NCI-H1092 treated with DMSO at 0.1 percent for 48 hours (cell line): ENCODE results near the gene ABCC2.
"Not testable (repeated sequence)": the region's sequence is repeated elsewhere in the genome, so short reads cannot be mapped to it uniquely, and the experiment has no call there.

Experiments
- DNase-seq: peaks from one replicate; lab custom pipeline; 2025; lab: John Stamatoyannopoulos, UW

ABCC2 gene

DNA sequence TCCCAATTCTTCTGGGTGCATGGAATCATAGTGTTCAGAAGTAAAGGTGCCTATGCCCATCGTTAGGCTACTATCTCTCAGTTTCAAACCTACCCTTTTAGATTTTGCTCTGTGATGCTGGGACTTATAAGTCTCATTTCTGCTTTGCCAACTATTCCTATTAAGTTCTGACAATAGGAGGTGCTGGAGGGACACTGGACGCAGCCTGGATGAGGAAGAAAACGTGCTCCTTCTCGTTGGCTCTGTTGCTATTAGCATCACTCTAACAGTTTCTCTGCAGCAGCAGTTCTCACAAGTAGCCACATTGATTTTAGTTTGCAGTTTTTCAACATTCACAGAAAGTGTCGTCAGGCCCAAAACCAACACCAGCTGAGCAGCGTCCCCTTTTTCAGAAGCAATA lies 72.4 kb downstream of the ABCC2 start:
- DNase-seq, result peak; percentile 8

DNA sequence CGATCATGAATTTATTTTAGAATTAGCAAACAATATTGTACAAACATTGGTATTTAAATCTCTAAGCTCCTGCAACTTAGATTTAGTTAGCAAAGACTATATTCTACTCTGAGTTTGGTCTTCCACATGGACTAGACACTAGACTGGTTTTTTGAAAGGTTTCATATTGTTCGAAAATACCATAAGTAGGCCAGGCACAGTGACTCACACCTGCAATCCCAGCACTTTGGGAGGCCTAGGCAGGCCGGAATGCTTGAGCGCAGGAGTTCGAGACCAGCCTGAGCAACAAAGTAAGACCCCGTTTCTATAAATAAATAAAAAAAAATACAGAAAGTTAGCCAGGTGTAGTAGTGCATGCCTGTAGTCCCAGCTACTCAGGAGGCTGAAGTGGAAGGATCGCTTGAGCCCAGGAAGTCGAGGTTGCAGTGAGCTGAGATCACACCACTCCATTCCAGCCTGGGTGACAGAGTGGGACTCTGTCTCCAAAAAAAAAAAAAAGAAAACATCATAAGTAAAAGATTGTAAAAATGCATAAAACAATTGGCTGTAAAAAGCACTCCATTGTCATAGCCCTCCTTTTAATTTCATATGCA lies 73.1 kb downstream of the ABCC2 start:
- no peak for DNase-seq

DNA sequence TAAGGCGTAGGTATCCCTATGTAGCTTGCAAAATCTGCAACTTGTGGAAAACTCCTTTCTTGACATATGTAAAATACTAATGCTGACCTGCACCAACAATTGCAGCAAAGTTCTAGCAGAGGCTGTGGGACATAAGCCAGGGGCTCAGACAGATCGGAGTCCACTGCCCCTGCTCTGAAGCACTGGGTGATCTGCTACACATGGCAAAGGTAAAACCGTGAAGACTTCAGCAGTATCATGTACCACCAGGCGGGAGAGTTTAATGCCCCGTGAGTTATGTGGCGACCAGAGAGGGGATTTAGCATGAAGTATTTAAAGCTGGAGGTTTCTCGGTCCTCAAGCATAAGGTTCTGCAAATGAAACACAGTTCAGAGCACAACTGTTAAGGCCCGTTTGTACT lies 76.4 kb downstream of the ABCC2 start:
- DNase-seq, result no peak

DNA sequence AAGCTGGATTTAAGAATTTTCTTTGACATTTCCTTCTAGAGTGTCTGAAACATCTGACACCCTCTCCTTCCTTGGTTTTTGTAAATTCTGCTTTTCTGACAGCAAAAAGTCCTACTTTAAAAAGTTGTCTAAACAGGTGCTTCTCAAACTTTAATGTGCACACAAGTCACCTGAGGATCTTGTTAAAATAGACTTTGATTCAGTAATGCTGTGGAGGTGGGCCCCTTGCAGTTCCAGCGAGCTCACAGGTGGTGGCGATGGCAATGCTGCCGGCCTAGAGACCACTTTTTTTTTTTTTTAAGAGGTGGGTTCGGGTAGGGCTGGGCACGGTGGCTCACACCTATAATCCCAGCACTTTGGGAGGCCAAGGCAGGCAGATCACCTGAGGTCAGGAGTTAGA lies 77.1 kb downstream of the ABCC2 start:
- DNase-seq, result peak; percentile 9

DNA sequence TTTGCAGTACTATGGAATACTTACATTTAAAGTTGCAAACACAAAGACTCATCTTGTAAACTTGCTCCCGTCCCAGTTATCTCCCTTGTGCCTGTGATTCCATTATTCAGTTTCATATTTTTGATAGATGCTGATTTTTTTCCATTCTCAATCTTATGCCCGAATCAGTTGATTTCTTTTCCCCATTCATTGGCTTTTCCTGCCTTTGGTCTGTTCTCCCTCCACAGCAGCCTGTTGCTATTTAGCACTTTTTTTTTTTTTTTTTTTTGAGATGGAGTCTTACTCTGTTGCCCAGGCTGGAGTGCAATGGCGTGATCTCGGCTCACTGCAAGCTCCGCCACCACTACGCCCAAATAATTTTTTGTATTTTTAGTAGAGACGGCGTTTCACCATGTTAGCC lies 78.0 kb downstream of the ABCC2 start:
- no peak for DNase-seq

DNA sequence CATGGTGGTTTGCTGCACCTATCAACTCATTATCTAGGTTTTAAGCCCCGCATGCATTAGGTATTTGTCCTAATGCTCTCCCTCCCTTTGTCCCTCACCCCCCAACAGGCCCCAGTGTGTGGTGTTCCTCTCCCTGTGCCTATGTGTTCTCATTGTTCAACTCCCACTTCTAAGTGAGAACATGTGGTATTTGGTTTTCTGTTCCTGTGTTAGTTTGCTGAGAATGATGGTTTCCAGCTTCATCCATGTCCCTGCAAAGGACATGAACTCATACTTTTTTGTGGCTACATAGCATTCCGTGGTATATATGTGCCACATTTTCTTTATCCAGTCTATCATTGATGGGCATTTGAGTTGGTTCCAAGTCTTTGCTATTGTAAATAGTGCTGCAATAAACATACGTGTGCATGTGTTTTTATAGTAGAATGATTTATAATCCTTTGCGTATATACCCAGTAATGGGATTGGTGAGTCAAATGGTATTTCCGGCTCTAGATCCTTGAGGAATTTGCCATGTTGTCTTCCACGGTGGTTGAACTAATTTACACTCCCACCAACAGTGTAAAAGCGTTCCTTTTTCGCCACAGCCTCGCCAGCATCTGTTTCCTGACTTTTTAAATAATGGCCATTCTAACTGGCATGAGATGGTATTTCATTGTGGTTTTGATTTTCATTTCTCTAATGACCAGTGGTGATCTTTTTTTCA lies 81.2 kb downstream of the ABCC2 start:
- DNase-seq, result not testable (repeated sequence)

DNA sequence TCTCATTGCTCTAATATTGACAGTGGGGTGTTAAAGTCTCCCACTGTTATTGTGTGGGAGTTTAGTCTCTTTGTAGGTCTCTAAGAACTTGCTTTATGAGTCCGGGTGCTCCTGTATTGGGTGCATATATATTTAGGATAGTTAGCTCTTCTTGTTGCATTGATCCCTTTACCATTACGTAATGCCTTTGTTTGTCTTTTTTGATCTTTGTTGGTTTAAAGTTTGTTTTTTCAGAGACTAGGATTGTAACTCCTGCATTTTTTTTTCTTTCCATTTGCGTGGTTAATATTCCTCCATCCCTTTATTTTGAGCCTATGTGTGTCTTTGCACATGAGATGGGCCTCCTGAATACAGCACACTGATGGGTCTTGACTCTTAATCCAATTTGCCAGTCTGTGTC lies 84.8 kb downstream of the ABCC2 start:
- DNase-seq, result not testable (repeated sequence)

DNA sequence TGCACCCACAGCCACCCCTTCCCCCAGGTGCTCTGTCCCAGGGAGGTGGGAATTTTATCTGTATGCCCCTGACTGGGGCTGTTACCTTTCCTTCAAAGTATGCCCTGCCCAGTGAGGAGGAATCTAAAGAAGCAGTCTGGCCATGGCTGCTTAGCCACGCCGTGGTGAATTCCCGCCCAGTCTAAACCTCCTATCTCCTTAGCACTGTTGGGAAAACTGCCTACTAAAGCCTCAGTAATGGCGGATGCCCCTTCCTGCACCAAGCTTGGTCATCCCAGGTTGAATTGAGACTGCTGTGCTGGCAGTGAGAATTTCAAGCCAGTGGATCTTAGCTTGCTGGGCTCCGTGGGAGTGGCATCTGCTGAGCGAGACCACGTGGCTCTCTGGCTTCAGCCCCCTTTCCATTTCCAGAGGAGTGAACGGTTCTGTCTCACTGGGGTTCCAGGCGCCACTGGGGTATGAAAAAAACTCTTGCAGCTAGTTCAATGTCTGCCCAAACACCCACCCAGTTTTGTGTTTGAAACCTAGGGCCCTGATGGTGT lies 87.2 kb downstream of the ABCC2 start:
- DNase-seq, result no peak

DNA sequence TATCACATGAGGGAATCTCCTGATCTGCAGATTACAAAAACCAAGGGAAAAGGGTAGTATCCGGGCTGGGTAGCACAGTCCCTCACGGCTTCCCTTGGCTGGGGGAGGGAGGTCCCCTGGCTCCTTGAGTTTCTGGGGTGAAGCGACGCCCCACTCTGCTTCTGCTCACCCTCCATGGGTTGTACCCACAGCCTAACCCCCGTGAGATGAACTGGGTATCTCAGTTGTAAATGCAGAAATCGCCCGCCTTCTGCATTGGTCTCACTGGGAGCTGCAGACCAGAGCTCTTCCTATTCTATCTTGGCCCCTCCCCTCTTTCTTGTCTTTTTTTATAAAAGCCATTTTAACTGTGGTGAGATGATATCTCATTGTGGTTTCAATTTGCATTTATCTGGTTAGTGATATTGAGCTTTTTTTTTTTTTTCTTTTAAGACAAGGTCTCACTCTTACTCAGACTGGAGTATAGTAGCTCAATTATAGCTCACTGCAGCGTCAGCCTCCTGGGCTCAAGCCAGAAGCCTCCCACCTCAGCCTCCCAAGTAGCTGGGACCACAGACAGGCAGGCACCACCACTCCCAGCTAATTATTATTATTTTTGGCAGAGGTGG lies 87.8 kb downstream of the ABCC2 start:
- no peak for DNase-seq

DNA sequence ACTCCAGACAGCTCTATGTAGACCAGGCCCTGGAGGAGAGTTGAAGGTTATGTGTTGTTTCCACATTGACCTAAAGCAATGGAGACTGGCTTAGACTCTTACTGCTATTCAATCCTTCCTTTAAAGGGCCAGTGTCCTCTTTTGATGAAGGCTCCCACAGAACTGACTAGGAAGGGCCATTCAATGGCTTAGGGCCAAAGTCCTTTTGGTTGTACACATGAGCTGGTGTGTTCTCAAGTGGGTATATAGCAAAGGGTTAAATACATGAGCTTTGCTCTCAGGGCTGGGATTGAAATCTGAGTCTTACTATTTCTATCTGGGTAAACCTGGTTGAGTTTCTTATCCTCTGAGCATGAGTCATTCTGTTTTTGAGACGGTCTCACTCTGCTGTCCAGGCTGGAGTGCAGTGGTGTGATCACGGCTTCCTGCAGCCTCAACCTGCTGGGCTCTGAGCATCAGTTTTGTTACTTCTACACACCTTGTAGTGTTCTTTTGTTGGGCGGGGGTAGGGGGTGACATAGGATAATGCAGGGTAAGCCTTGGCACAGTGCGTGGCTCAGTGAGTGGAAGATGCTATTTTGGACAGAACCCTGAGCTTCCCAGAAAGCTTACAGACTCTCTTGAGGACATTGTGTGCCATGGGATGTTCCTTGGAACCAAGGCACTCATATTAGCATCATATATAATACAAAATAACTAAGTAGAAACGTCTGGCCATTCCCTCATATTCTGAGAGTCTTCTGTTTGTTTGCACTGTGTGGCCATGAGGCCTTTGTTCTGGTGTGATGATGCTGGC lies 90.1 kb downstream of the ABCC2 start:
- no peak for DNase-seq

DNA sequence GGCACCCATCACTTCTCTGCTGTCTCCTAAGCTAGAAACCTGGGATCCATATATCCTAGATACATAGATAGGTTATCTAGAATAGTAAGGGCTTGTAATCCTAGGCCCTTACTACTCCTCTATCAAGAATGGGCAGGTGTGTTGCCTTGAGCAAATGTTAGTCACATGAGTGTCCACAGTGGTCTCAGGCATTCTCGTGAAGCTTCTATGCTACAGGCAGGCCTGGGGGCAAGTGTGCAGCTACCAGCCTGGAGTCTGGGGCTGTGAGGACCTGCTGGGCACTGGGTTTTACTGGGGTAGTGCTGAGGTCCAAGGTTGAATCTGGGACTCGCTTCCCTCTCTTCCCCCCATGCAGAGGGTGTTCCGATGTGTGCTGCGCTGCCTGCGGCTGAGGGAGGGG lies 91.4 kb downstream of the ABCC2 start:
- DNase-seq, result no peak

DNA sequence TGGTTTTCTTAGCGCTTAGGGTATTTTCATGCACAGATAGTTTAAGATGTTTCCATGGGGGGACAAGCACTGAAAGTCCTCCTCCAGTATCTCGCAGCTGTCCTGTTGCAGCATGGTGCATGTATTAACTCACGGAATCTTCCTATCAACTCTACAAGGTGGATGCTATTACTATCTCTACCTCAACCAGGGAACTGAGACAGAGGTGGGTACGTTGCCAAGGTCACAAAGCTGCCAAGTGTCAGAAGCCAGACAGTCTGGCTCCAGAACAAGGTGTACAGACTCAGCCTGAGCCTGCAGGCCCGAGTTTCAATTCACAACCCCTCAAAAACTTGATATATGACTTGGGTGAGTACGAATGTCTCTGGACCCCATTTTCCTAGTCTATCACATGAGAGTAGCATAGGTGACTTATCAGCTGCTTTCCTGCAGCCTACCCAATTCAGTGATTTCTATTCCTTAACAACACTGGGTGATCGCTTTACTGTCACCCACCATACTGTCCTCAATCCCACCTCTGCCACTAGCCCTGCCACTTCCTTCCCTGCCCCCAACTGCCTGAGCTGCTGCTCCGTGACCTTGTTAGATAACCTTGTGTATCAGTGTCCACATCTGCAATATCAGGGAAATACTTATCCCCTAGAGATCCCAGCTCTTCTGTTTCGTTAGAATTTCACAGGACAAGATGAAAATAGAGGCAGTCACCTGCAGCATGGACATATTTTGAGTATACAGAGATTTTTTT lies 92.1 kb downstream of the ABCC2 start:
- no peak for DNase-seq

DNA sequence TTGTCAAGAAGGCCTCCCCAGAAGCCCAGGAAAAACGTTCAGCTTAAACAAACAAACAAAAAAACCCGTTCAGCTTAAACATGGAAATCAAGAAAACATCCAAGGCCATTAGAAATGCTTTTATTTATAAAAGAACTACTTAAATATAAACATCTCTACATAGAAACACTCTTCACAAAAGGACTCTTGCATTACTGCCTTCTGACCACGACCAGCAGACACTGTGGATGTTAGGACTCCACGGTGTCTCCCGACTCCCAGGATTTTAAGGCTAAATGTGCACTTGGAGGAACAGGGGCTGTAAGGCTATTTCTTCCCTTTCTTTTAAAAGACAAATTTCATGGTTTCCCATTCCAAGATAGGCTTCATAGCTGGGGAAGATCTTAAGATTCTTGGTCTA lies 93.0 kb downstream of the ABCC2 start:
- no peak for DNase-seq

DNA sequence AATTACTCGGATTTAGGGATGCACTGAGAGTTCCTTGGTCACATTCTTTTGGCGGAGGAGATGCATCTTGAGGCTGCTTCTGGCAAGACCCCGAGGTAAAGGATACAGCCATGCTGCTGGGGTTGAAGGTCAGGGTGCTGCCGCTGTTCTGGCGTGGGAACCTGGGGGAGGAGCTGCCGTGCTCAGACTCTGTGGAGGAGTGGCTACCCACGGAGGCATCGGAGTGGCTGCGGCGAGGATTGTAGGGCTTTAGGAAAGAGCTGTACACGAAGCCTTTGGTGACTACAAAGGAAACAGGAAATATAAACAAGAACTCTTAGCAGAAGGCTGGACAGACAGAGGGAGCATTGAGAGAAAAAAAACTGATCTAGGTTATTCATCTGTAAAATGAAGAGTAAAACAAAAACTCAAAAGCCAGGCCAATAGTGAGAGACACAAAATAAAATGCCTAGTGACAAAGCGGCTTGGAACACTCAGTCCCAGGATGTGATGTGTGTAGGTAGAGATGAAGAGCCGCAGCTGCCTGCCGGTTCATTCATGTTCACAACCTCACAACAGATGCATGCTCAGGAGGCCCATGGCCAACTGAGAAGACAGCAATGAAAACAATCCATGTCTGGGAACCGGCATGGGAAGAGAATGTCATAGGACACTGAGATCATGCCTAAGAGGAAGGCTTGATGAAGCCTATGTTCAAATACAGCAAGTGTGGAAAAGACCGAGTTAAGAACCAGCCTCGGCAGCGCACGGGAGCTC lies 97.8 kb downstream of the ABCC2 start:
- DNase-seq, result no peak

DNA sequence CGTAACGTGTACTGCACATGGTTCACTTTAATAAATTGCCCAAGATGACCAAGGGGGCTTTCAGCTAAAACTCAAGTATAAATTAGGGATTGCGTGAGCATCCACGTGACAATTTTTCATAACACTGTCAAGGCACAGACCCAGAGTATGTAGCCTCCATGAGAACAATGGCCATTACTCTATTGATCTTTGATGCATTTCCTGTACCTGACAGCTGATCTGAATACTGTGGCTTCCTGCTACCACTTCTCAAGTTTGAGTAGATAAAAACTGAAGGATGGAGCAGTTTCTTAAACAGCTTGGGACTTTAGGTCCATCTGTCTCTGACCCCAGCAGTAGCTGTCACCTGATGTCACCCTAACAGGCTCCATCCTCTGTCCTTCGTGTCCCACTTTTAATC lies 98.9 kb downstream of the ABCC2 start:
- no peak for DNase-seq

DNA sequence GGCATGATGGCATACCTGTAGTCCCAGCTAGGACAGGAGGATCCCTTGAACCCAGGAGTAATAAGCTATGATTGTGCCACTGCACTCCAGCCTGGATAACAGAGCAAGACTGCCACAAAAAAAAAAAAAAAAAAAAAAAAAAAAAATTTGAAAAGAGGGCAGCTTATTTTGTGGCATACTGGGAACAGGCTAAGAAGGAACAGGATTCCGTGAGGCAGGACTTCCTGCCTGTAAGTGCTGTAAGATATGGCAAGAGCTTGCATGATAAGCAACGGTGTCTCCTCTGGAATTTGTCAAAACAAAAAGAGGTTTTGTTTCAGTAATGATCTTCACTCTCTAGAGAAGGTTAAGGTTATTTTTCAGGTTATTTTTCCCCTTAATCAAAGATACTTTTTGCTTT lies 101.1 kb downstream of the ABCC2 start:
- DNase-seq, result no peak

DNA sequence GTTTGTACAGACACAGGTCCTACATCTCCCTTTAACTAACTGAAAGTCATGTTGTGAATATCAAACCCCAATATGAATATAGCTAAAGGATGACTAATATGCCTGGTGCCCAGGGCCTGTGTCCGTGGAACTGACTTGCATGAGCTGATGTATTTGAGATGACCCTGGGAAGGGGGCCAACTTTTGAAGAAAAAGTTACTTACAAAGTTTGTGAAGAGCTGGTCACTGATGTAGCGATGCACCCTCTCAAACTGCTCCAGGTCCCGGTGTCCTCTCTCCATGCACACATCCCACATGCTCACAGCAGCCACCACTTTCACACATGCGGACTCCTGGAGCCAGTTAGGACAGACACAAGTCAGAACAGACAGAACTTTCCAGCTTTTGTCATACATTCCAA lies 106.2 kb downstream of the ABCC2 start:
- no peak for DNase-seq

DNA sequence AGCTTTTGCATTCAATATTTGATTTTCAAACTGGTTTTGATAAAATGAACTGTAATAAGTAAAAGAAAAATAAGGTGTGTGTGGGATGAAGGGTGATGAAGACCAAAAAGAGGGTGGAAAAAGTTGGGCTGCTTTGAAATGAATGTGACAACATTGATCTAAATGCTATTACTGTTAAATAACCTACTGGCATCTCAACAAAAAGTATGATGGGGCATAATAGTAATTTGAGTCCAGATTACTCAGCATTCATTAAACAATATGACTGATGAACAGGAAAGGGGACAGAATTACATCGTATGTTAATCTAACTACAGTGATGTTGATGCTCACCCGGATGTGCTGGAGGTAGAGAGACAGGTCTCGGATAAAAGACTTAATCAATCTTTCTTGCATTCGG lies 112.2 kb downstream of the ABCC2 start:
- DNase-seq, result no peak

DNA sequence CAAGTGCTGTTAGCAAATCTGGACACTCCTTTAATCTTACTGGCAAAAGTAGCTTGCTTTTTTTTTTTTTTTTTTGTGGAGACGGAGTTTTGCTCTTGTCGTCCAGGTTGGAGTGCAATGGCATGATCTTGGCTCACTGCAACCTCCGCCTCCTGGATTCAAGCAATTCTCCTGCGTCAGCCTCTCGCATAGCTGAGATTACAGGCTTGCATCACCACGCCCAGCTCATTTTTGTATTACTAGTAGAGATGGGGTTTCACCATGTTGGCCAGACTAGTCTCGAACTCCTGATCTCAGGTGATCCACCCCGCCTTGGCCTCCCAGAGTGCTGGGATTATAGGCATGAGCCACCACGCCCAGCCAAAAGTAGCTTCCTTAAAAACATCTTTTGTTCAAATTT lies 112.6 kb downstream of the ABCC2 start:
- DNase-seq, result not testable (repeated sequence)

DNA sequence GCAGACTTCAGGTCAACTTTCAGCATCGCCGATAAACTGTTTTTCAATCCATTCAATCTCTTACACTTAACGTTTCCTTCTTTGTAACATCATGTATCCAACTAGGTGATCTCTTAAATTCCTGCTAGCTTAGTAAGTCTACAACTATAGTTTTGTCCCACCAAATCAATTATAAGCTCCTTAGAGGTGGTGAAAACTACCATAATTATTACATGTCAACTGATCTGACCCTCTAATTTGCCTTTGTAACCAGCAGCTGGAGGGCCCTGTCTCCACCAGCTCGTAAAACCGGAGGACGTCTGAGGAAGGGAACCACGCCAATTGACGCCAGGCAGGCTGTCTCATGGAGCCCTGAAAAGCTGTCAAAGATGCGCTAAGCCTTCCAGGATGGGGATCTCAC lies 113.4 kb downstream of the ABCC2 start:
- DNase-seq, result no peak
